Neutrophil (primary cell): ENCODE results near the gene UBC.

Experiments used
- H3K27ac ChIP-seq: fragments of 200-600 bp; sonication (generic); 2 replicates; pipeline ENCODE4 v1.5.1; 2016; ENCODE audit warnings: mild to moderate bottlenecking, moderate library complexity
- H3K27me3 ChIP-seq: fragments of 200-600 bp; sonication (generic); 2 replicates; pipeline ENCODE4 v1.6.0; 2016; ENCODE audit warnings: mild to moderate bottlenecking
- H3K36me3 ChIP-seq: fragments of 200-600 bp; sonication (generic); 2 replicates; pipeline ENCODE4 v1.5.1; 2017
- H3K4me1 ChIP-seq, 2 experiments: fragments of 200-600 bp in 1 of 2; sonication (generic) in 1 of 2; 1 replicate in 1 of 2; 2 replicates in 1 of 2; pipeline versions ENCODE4 v1.5.1 to v1.6.1; 2013 to 2016; ENCODE audit warnings: low read depth in 1 of 2, low read length in 1 of 2, mild to moderate bottlenecking in 1 of 2, moderate library complexity in 1 of 2; ENCODE audit not compliant: control insufficient read depth in 1 of 2, insufficient read depth in 1 of 2
- H3K4me3 ChIP-seq, 2 experiments: fragments of 200-600 bp in 1 of 2; sonication (generic) in 1 of 2; 1 replicate in 1 of 2; 2 replicates in 1 of 2; pipeline ENCODE4 v1.5.1; 2013 to 2016; ENCODE audit warnings: low read depth in 1 of 2, low read length in 1 of 2, mild to moderate bottlenecking in 1 of 2, moderate library complexity in 1 of 2
- H3K9me3 ChIP-seq: fragments of 200-600 bp; sonication (generic); 2 replicates; pipeline ENCODE4 v1.5.1; 2016
- CTCF ChIP-seq: fragments of 200-600 bp; sonication (generic); IDR thresholded peaks from 2 replicates; pipeline ENCODE4 v1.5.1; 2016; ENCODE audit warnings: antibody characterized with exemption

UBC gene

GRCh38 chr12:124867401-124867930 is 47.0 kb downstream of the UBC start:
- Histone ChIP-seq H3K36me3 (no peaks in the 10 kb centered on the region), H3K27me3 (peaks cover 11% of the 10 kb centered on the region), H3K4me1 (peaks cover 36 to 44% of the 10 kb centered on the region in 2 experiments), H3K27ac (no peak overlapping the region), H3K9me3 (no peaks in the 10 kb centered on the region), H3K4me3 (no peak overlapping the region)
- no peak for TF ChIP-seq CTCF

GRCh38 chr12:124866883-124867400 is 47.5 kb downstream of the UBC start:
- Histone ChIP-seq H3K27ac (no peak overlapping the region), H3K4me3 (no peak overlapping the region), H3K9me3 (no peaks in the 10 kb centered on the region), H3K36me3 (no peaks in the 10 kb centered on the region), H3K4me1 (peaks cover 36 to 44% of the 10 kb centered on the region in 2 experiments), H3K27me3 (peaks cover 16% of the 10 kb centered on the region)
- TF ChIP-seq CTCF = no peak

- H3K4me1 ChIP-seq = peaks cover 36 to 44% of the 10 kb centered on the region in 2 experiments
- H3K9me3 ChIP-seq = no peaks in the 10 kb centered on the region
- no peak overlapping the region for H3K4me3 ChIP-seq
- no peaks in the 10 kb centered on the region for H3K36me3 ChIP-seq
- no peak for TF ChIP-seq CTCF
- peaks cover 21% of the 10 kb centered on the region for H3K27me3 ChIP-seq
- H3K27ac ChIP-seq = no peak overlapping the region
Measured at GRCh38 chr12:124866195-124866882, 48.1 kb downstream of the UBC start.

GRCh38 chr12:124865728-124866127 is 48.7 kb downstream of the UBC start:
- Histone ChIP-seq H3K36me3 (no peaks in the 10 kb centered on the region), H3K27me3 (peaks cover 21% of the 10 kb centered on the region), H3K4me1 (peaks cover 36 to 44% of the 10 kb centered on the region in 2 experiments), H3K4me3 (no peak overlapping the region), H3K9me3 (no peaks in the 10 kb centered on the region), H3K27ac (no peak overlapping the region)
- TF ChIP-seq CTCF = no peak

GRCh38 chr12:124864326-124864752 is 50.1 kb downstream of the UBC start:
- TF ChIP-seq CTCF = no peak
- Histone ChIP-seq H3K4me1 (peaks cover 28 to 36% of the 10 kb centered on the region in 2 experiments), H3K9me3 (no peaks in the 10 kb centered on the region), H3K27ac (no peak overlapping the region), H3K27me3 (peaks cover 21% of the 10 kb centered on the region), H3K36me3 (no peaks in the 10 kb centered on the region), H3K4me3 (peak overlapping the region; percentile 82 to 96)
